SK-N-SH treated with all-trans-retinoic acid at 6 μM for 48 hours (cell line): ENCODE measurements around the gene DYSF.

Experiments
- ATAC-seq: fragments of 200-7000 bp; cut with Tn5 transposase; 3 replicates; pipeline ENCODE4 v1.9.1; 2020; ENCODE audit warnings: mild to moderate bottlenecking, moderate library complexity
- ARNTL ChIP-seq: fragments of 450-650 bp; formaldehyde crosslinking; IDR thresholded peaks from 2 replicates; pipeline ENCODE4 v1.5.0; 2020; ENCODE audit warnings: low read depth, mild to moderate bottlenecking, moderate library complexity, borderline replicate concordance
- BACH2 ChIP-seq: fragments of 250-450 bp; sonication (Bioruptor Pico); IDR thresholded peaks from 2 replicates; pipeline ENCODE4 v1.9.0; 2021; ENCODE audit warnings: mild to moderate bottlenecking, borderline replicate concordance
- CREB5 ChIP-seq: fragments of 250-450 bp; sonication (Bioruptor Pico); IDR thresholded peaks from 2 replicates; pipeline ENCODE4 v1.5.1; 2020; ENCODE audit warnings: low read depth, mild to moderate bottlenecking, moderate library complexity
- CSDC2 ChIP-seq: fragments of 250-450 bp; sonication (Bioruptor Pico); IDR thresholded peaks from 2 replicates; pipeline ENCODE4 v1.5.0; 2020; ENCODE audit warnings: mild to moderate bottlenecking, moderate library complexity
- ESRRG ChIP-seq: fragments of 250-450 bp; sonication (Bioruptor Pico); IDR thresholded peaks from 2 replicates; pipeline ENCODE4 v1.6.1; 2021; ENCODE audit warnings: mild to moderate bottlenecking
- GLIS3 ChIP-seq: fragments of 250-450 bp; sonication (Bioruptor Pico); IDR thresholded peaks from 2 replicates; pipeline ENCODE4 v1.5.0; 2020; ENCODE audit warnings: mild to moderate bottlenecking, moderate library complexity
- ISL1 ChIP-seq: fragments of 250-450 bp; sonication (Bioruptor Pico); IDR thresholded peaks from 2 replicates; pipeline ENCODE4 v2.1.2; 2022; ENCODE audit warnings: mild to moderate bottlenecking, moderate library complexity
- OSR1 ChIP-seq: fragments of 250-450 bp; sonication (Bioruptor Pico); IDR thresholded peaks from 2 replicates; pipeline ENCODE4 v1.8.0; 2022; ENCODE audit warnings: moderate library complexity, mild to moderate bottlenecking, inconsistent platforms
- PPARA ChIP-seq: fragments of 250-450 bp; sonication (Bioruptor Pico); IDR thresholded peaks from 2 replicates; pipeline ENCODE4 v1.5.0; 2020; ENCODE audit warnings: mild to moderate bottlenecking, borderline replicate concordance
- RARB ChIP-seq: fragments of 250-450 bp; sonication (Bioruptor Pico); IDR thresholded peaks from 2 replicates; pipeline ENCODE4 v1.8.0; 2021; ENCODE audit warnings: mild to moderate bottlenecking, moderate library complexity
- SNAI2 ChIP-seq: fragments of 250-450 bp; sonication (Bioruptor Pico); IDR thresholded peaks from 2 replicates; pipeline ENCODE4 v1.5.0; 2020; ENCODE audit warnings: mild to moderate bottlenecking, moderate library complexity
- TCF4 ChIP-seq: fragments of 250-450 bp; sonication (Bioruptor Pico); IDR thresholded peaks from 2 replicates; pipeline ENCODE4 v1.8.0; 2021; ENCODE audit warnings: mild to moderate bottlenecking, moderate library complexity, borderline replicate concordance
- TOX ChIP-seq: fragments of 250-450 bp; sonication (Bioruptor Pico); IDR thresholded peaks from 2 replicates; pipeline ENCODE4 v1.8.0; 2021; ENCODE audit warnings: mild to moderate bottlenecking, moderate library complexity, borderline replicate concordance
- ZC3H10 ChIP-seq: fragments of 250-450 bp; sonication (Bioruptor Pico); IDR thresholded peaks from 2 replicates; pipeline ENCODE4 v1.5.1; 2021; ENCODE audit warnings: mild to moderate bottlenecking, moderate library complexity
- ZFP30 ChIP-seq: fragments of 450-650 bp; formaldehyde crosslinking; IDR thresholded peaks from 2 replicates; pipeline ENCODE4 v1.5.0; 2022; ENCODE audit warnings: mild to moderate bottlenecking, moderate library complexity
- ZNF70 ChIP-seq: fragments of 450-650 bp; formaldehyde crosslinking; IDR thresholded peaks from 2 replicates; pipeline ENCODE4 v1.5.0; 2020; ENCODE audit warnings: mild to moderate bottlenecking, moderate library complexity
- ZNF8 ChIP-seq: fragments of 450-650 bp; formaldehyde crosslinking; IDR thresholded peaks from 2 replicates; pipeline ENCODE4 v1.5.0; 2020; ENCODE audit warnings: mild to moderate bottlenecking, moderate library complexity
- TF ChIP-seq, protein P1 (sequence below): fragments of 250-450 bp; sonication (Bioruptor Pico); IDR thresholded peaks from 2 replicates; pipeline ENCODE4 v1.5.0; 2020; ENCODE audit warnings: mild to moderate bottlenecking, moderate library complexity
- TF ChIP-seq, protein P2 (sequence below): fragments of 250-450 bp; sonication (Bioruptor Pico); IDR thresholded peaks from 2 replicates; pipeline ENCODE4 v1.8.0; 2020; ENCODE audit warnings: mild to moderate bottlenecking, moderate library complexity, borderline replicate concordance

Gene DYSF

GRCh38 chr2:71559080-71559827 is 105.9 kb downstream of the DYSF start:
- no peak for ATAC-seq
- TF ChIP-seq TOX (CRISPR knock-in tag) (no peak), ZNF8 (no peak)
- TF ChIP-seq, all 23 proteins: peak for 0

DNA sequence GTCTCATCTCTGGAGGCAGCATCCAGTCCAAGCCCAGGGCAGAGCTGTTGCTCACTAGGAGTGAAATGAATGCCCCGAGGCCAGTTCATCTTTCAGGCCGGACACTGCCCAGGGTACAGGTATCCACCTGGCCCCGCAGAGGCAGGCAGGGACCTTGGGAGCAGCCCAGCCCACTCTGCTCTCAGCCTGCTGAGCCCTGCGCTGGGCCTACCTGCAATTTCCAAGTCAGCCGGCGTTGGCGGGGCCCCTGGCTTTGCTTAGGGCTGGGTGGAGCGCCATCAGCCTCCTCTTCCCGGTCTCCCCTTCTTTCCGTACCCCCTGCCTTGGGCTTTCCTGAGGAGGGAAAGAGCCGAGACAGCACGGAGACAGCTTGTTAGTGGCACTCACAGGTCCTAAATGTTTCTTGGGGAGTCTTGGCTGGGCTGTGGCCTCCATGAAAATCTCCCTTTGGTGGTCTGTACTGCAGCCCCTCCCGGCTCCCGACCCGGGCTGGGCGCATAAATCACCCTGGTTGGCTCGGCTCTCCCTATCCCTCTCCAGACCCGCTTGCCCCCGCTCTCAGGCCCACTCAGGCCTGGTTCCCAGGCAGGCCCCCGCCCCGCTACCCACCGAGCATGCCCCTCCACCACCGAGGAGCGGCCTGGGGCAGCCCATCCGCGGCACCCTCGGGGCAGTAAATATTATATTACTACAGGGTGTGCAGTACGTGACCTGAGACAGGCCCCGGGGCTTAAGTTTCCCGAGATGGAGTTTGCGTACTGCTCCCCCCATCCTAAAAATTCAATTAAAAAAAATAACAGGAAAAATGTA is 106.7 kb downstream of the DYSF start:
- no peak; the same call in 1 of the 3 replicates for ATAC-seq

DNA sequence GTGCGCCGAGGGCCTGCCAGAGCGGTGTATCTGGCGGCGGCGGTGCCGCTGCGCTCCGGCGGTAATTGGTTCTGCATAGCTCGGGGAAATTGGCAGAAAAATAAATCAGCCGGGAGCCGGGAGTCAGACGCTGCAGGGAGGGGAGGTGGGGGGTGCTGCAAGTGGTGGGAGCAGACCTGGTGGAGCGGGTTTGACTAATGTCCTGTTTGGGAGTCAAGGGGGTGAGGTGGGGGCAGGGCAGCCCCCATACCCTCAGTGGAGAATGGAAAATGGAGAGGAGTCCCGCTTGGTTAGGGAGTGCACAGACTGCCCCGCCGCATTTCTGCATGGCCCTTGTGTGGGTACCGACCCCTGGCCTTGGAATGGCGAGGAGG is 107.3 kb downstream of the DYSF start:
- no peak for TF ChIP-seq ESRRG (CRISPR knock-in tag)
- TF ChIP-seq TCF4 (CRISPR knock-in tag): no peak
- TF ChIP-seq BACH2 (CRISPR knock-in tag): no peak
- no peak for TF ChIP-seq PPARA
- TF ChIP-seq ISL1: peak; percentile 12; the same call in 1 of the 2 replicates
- ATAC-seq: peak; percentile 47; the same call in 2 of the 3 replicates

More for the DNA sequence above, 106.7 kb downstream of the DYSF start:
- TF ChIP-seq GLIS3 (no peak), CREB5 (CRISPR knock-in tag) (no peak), OSR1 (CRISPR knock-in tag) (no peak), ZNF8 (no peak), SNAI2 (no peak), CSDC2 (CRISPR knock-in tag) (no peak), PPARA (no peak), TOX (CRISPR knock-in tag) (no peak), RARB (no peak), ZNF70 (no peak), BACH2 (CRISPR knock-in tag) (no peak), ESRRG (CRISPR knock-in tag) (no peak)
- TF ChIP-seq, protein P1, sequence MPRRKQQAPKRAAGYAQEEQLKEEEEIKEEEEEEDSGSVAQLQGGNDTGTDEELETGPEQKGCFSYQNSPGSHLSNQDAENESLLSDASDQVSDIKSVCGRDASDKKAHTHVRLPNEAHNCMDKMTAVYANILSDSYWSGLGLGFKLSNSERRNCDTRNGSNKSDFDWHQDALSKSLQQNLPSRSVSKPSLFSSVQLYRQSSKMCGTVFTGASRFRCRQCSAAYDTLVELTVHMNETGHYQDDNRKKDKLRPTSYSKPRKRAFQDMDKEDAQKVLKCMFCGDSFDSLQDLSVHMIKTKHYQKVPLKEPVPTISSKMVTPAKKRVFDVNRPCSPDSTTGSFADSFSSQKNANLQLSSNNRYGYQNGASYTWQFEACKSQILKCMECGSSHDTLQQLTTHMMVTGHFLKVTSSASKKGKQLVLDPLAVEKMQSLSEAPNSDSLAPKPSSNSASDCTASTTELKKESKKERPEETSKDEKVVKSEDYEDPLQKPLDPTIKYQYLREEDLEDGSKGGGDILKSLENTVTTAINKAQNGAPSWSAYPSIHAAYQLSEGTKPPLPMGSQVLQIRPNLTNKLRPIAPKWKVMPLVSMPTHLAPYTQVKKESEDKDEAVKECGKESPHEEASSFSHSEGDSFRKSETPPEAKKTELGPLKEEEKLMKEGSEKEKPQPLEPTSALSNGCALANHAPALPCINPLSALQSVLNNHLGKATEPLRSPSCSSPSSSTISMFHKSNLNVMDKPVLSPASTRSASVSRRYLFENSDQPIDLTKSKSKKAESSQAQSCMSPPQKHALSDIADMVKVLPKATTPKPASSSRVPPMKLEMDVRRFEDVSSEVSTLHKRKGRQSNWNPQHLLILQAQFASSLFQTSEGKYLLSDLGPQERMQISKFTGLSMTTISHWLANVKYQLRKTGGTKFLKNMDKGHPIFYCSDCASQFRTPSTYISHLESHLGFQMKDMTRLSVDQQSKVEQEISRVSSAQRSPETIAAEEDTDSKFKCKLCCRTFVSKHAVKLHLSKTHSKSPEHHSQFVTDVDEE (CRISPR knock-in tag): no peak
- TF ChIP-seq, protein P2, sequence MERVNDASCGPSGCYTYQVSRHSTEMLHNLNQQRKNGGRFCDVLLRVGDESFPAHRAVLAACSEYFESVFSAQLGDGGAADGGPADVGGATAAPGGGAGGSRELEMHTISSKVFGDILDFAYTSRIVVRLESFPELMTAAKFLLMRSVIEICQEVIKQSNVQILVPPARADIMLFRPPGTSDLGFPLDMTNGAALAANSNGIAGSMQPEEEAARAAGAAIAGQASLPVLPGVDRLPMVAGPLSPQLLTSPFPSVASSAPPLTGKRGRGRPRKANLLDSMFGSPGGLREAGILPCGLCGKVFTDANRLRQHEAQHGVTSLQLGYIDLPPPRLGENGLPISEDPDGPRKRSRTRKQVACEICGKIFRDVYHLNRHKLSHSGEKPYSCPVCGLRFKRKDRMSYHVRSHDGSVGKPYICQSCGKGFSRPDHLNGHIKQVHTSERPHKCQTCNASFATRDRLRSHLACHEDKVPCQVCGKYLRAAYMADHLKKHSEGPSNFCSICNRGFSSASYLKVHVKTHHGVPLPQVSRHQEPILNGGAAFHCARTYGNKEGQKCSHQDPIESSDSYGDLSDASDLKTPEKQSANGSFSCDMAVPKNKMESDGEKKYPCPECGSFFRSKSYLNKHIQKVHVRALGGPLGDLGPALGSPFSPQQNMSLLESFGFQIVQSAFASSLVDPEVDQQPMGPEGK (CRISPR knock-in tag): no peak

DNA sequence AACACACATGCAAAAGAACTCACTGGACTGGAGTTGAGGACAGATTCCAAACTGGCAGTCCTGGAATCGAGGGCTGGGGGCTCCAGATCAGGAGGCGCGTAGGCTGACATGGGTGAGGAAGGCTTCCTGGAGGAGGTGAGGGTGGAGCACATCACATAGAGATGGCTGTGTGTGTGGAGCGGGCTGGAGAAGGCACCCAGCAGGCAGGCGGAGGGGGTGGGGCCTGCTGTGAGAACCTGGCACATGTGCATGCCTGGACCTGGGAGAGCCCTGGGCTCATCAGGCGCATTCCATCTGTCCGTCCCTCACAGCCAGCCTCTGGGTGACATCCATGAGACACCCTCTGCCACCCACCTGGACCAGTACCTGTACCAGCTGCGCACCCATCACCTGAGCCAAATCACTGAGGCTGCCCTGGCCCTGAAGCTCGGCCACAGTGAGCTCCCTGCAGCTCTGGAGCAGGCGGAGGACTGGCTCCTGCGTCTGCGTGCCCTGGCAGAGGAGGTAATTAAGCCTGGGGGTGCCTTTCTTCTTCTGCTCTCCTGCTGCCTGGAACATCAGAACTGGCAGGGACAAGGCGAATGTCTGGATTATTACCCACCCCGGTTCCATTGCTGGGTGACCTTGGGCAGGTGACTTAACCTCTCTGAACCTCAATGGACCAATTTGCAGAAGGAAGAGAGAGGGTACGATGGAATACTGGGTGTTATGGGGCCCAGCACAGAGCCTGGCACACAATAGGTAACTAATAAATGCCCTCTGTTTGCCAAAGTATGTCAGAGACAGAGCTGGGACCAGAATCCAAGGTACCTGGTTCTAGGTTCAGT is 108.3 kb downstream of the DYSF start:
- ATAC-seq: no peak

More for the DNA sequence above, 108.3 kb downstream of the DYSF start:
- TF ChIP-seq ZC3H10 (CRISPR knock-in tag): no peak
- no peak for TF ChIP-seq TOX (CRISPR knock-in tag)
- TF ChIP-seq PPARA: no peak
- no peak for TF ChIP-seq ZFP30
- TF ChIP-seq TCF4 (CRISPR knock-in tag): no peak
- no peak for TF ChIP-seq ARNTL (CRISPR knock-in tag)
- TF ChIP-seq, protein P1 (CRISPR knock-in tag): no peak
- no peak for TF ChIP-seq ZNF8
- TF ChIP-seq OSR1 (CRISPR knock-in tag): no peak
- TF ChIP-seq, protein P2 (CRISPR knock-in tag): no peak
- TF ChIP-seq GLIS3: no peak
- no peak for TF ChIP-seq ISL1
- TF ChIP-seq CREB5 (CRISPR knock-in tag): no peak
- no peak for TF ChIP-seq BACH2 (CRISPR knock-in tag)
